A673 (cell line): ENCODE measurements around the gene KANSL3. TPM values are rescaled to one million over a fixed set of nuclear protein-coding genes. Genes with fewer than 3 reads are reported as not detected.

Source experiments
- BruUV-seq: library from RNA; stranded (reverse); fragments of 400-500 nt; replicated peaks from 2 replicates; lab custom pipeline; 2021; lab: Mats Ljungman, UMichigan
- CTCF ChIA-PET: fragments of 300-600 bp; sonication (Branson Sonifier 250); formaldehyde crosslinking; loops from one replicate; lab custom pipeline; 2022; ENCODE audit warnings: antibody characterized with exemption; lab: Charles Lee
- POLR2A ChIA-PET: fragments of 300-600 bp; sonication (Branson Sonifier 250); formaldehyde crosslinking; loops from one replicate; lab custom pipeline; 2022; ENCODE audit warnings: antibody characterized with exemption; ENCODE audit not compliant: low non-redundant PET; lab: Charles Lee
- DNase-seq: peaks from one replicate; pipeline ENCODE4 v3.0.0-alpha.2; 2015; ENCODE audit warnings: low spot score
- H3K27ac ChIP-seq: fragments of 200-600 bp; sonication (generic); 2 replicates; pipeline ENCODE4 v1.5.1; 2016; ENCODE audit warnings: mixed run types, low read depth, mild to moderate bottlenecking, mixed read lengths, antibody characterized with exemption, low read length; ENCODE audit not compliant: poor library complexity, severe bottlenecking
- H3K27me3 ChIP-seq: fragments of 200-600 bp; sonication (generic); replicated peaks from 2 replicates; pipeline ENCODE4 v1.6.1; 2017; ENCODE audit warnings: mixed run types, low read depth, mild to moderate bottlenecking, mixed read lengths, antibody characterized with exemption, low read length; ENCODE audit not compliant: insufficient read depth, poor library complexity
- H3K36me3 ChIP-seq: fragments of 200-600 bp; sonication (generic); 2 replicates; pipeline ENCODE4 v1.6.1; 2016; ENCODE audit warnings: mixed run types, mild to moderate bottlenecking, mixed read lengths, antibody characterized with exemption, low read length; ENCODE audit not compliant: insufficient read depth, poor library complexity, severe bottlenecking
- H3K4me1 ChIP-seq: fragments of 200-600 bp; sonication (generic); 2 replicates; pipeline ENCODE4 v1.6.1; 2017; ENCODE audit warnings: mixed run types, mild to moderate bottlenecking, mixed read lengths, antibody characterized with exemption, low read length; ENCODE audit not compliant: insufficient read depth, poor library complexity, severe bottlenecking
- H3K4me3 ChIP-seq: fragments of 200-600 bp; sonication (generic); 2 replicates; pipeline ENCODE4 v1.5.1; 2016; ENCODE audit warnings: low read depth, mixed run types, mild to moderate bottlenecking, mixed read lengths, low read length; ENCODE audit not compliant: poor library complexity, severe bottlenecking
- H3K9me3 ChIP-seq: fragments of 200-600 bp; sonication (generic); 2 replicates; pipeline ENCODE4 v1.6.1; 2016; ENCODE audit warnings: mixed run types, low read depth, mild to moderate bottlenecking, mixed read lengths, antibody characterized with exemption, low read length; ENCODE audit not compliant: poor library complexity, severe bottlenecking
- EZH2 ChIP-seq: fragments of 200-600 bp; sonication (generic); IDR thresholded peaks from 2 replicates; pipeline ENCODE4 v1.6.1; 2017; ENCODE audit warnings: borderline replicate concordance, low read depth, mild to moderate bottlenecking, mixed read lengths, antibody characterized with exemption, low read length; ENCODE audit not compliant: poor library complexity, severe bottlenecking
- intact Hi-C: fragments of 100-400 bp; cut with micrococcal nuclease; formaldehyde crosslinking; loops from one replicate; pipeline ENCODE4 v1.10.0; 2022; ENCODE audit not compliant: unreplicated experiment
- total RNA-seq: library from RNA; stranded (reverse); gene quantifications from 2 replicates; pipeline ENCODE4 v1.2.3, GENCODE V29; 2021
- TF ChIP-seq, protein P1 (sequence below): fragments of 300-800, 200-600 bp; sonication (generic); conservative IDR thresholded peaks from 2 replicates; pipeline ENCODE4 v1.5.1; 2017; ENCODE audit warnings: low read depth, mild to moderate bottlenecking, antibody characterized with exemption, low read length, moderate library complexity, mixed read lengths

The KANSL3 gene
- total RNA-seq, 1 experiment from 2014 or later = 71.8 TPM

DNA sequence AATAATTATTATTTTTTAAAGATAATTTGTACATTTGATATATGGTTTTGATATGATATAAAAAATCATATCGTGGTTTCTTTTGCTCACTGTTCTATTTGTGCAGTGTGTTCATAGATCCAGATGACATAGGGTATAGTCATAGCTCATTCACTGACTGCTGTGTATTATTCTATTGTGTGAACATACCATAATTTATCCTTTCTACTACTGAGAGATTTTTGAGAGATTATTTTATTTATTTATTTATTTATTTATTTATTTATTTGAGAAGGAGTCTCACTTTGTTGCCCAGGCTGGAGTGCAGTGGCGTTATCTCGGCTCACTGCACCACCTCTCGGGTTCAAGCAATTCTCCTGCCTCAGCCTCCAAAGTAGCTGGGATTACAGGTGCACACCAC is 43.4 kb upstream of the KANSL3 start:
- Histone ChIP-seq H3K27me3 (no peaks in the 10 kb centered on the region), H3K9me3 (no peaks in the 10 kb centered on the region), H3K36me3 (no peaks in the 10 kb centered on the region), H3K4me3 (no peak overlapping the region), H3K4me1 (no peaks in the 10 kb centered on the region), H3K27ac (no peak overlapping the region)
- DNase-seq = no peak
- intact Hi-C loops = no loop called here
- CTCF ChIA-PET = no interaction called here
- TF ChIP-seq, protein P1, sequence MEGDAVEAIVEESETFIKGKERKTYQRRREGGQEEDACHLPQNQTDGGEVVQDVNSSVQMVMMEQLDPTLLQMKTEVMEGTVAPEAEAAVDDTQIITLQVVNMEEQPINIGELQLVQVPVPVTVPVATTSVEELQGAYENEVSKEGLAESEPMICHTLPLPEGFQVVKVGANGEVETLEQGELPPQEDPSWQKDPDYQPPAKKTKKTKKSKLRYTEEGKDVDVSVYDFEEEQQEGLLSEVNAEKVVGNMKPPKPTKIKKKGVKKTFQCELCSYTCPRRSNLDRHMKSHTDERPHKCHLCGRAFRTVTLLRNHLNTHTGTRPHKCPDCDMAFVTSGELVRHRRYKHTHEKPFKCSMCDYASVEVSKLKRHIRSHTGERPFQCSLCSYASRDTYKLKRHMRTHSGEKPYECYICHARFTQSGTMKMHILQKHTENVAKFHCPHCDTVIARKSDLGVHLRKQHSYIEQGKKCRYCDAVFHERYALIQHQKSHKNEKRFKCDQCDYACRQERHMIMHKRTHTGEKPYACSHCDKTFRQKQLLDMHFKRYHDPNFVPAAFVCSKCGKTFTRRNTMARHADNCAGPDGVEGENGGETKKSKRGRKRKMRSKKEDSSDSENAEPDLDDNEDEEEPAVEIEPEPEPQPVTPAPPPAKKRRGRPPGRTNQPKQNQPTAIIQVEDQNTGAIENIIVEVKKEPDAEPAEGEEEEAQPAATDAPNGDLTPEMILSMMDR = no peak
- no peak for TF ChIP-seq EZH2
- POLR2A ChIA-PET = no interaction called here
- no TSS peak for BruUV-seq

DNA sequence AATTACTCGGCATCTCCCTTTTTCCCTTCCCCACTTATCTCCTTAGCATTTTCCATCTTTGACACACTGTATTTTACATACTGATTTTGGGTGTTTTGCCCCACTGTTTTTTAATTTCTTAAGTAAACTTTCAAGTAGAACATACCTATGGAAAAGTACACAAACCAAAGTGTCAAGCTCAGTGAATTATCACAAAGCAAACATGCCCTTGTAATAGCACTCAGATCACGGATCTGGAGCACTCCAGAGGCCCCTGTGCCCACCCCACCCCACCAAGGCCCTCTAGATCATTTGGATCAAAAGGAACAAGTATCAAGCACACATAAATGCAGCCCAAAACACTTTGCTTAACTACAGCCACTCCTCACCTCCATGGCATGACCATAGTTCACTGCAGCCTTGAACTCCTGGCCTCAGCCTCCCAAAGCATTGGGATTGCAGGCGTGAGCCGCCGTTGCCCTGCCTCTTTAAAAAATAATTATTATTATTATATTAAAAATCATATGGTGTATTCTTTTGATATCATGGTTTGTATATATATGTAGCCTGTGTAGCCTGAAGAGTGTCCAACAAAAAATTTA is 42.5 kb upstream of the KANSL3 start:
- POLR2A ChIA-PET = no interaction called here
- no TSS peak for BruUV-seq

GRCh38 chr2:96679848-96680247 is 41.7 kb upstream of the KANSL3 start:
- TF ChIP-seq EZH2 = no peak
- TF ChIP-seq, protein P1 = no peak
- H3K27me3 ChIP-seq = no peaks in the 10 kb centered on the region
- no TSS peak for BruUV-seq
- H3K9me3 ChIP-seq = no peaks in the 10 kb centered on the region
- intact Hi-C loops = no loop called here
- H3K27ac ChIP-seq = no peak overlapping the region
- H3K4me1 ChIP-seq = no peaks in the 10 kb centered on the region
- H3K4me3 ChIP-seq = no peak overlapping the region
- CTCF ChIA-PET = no interaction called here
- POLR2A ChIA-PET = no interaction called here
- no peak for DNase-seq
- no peaks in the 10 kb centered on the region for H3K36me3 ChIP-seq

More for the DNA sequence above, 42.5 kb upstream of the KANSL3 start:
- TF ChIP-seq, protein P1 = no peak
- TF ChIP-seq EZH2 = no peak
- Histone ChIP-seq H3K27me3 (no peaks in the 10 kb centered on the region), H3K9me3 (no peaks in the 10 kb centered on the region), H3K36me3 (no peaks in the 10 kb centered on the region), H3K4me1 (no peaks in the 10 kb centered on the region), H3K27ac (no peak overlapping the region), H3K4me3 (no peak overlapping the region)
- no peak for DNase-seq
- intact Hi-C loops = no loop called here
- CTCF ChIA-PET = no interaction called here
